DOHH2 (cell line): ENCODE results near the gene ANKRD26.

Source experiments
- H3F3A ChIP-seq: fragments of 200-600 bp; sonication (generic), shearing (Covaris generic); 2 replicates; pipeline ENCODE4 v1.6.0; 2016; ENCODE audit warnings: antibody characterized with exemption, mild to moderate bottlenecking; ENCODE audit not compliant: control insufficient read depth, insufficient read depth
- H3K27ac ChIP-seq: fragments of 200-600 bp; sonication (generic); 2 replicates; pipeline ENCODE4 v1.5.1; 2014; ENCODE audit warnings: low read depth, mild to moderate bottlenecking, low read length, moderate library complexity
- H3K27me3 ChIP-seq: fragments of 200-600 bp; sonication (generic); 2 replicates; pipeline ENCODE4 v1.6.1; 2014; ENCODE audit warnings: mild to moderate bottlenecking, low read length, mixed read lengths; ENCODE audit not compliant: control insufficient read depth
- H3K36me3 ChIP-seq: fragments of 200-600 bp; sonication (generic); 2 replicates; pipeline ENCODE4 v1.6.1; 2014; ENCODE audit warnings: mild to moderate bottlenecking, low read length, moderate library complexity, mixed read lengths; ENCODE audit not compliant: control insufficient read depth
- H3K4me1 ChIP-seq: fragments of 200-600 bp; sonication (generic); 2 replicates; pipeline ENCODE4 v1.6.1; 2014; ENCODE audit warnings: mild to moderate bottlenecking, low read length, mixed read lengths; ENCODE audit not compliant: control insufficient read depth
- H3K4me2 ChIP-seq: fragments of 200-600 bp; sonication (generic); 2 replicates; pipeline ENCODE4 v1.6.0; 2014; ENCODE audit warnings: mild to moderate bottlenecking, low read length, moderate library complexity
- H3K4me3 ChIP-seq: fragments of 200-600 bp; sonication (generic); 2 replicates; pipeline ENCODE4 v1.5.1; 2014; ENCODE audit warnings: mild to moderate bottlenecking, low read length, mixed read lengths
- H3K79me2 ChIP-seq: fragments of 200-600 bp; sonication (generic); 2 replicates; pipeline ENCODE4 v1.6.1; 2014; ENCODE audit warnings: mild to moderate bottlenecking, low read length, mixed read lengths; ENCODE audit not compliant: control insufficient read depth
- H3K9me2 ChIP-seq: fragments of 200-600 bp; sonication (generic); replicated peaks from 2 replicates; pipeline ENCODE4 v1.6.1; 2014; ENCODE audit warnings: mild to moderate bottlenecking, low read length, mixed read lengths; ENCODE audit not compliant: control insufficient read depth
- H3K9me3 ChIP-seq: fragments of 200-600 bp; sonication (generic); 2 replicates; pipeline ENCODE4 v1.6.1; 2014; ENCODE audit warnings: antibody characterized with exemption, low read length, mixed read lengths; ENCODE audit not compliant: control insufficient read depth, insufficient read depth
- H4K20me1 ChIP-seq: fragments of 200-600 bp; sonication (generic); 2 replicates; pipeline ENCODE4 v1.6.0; 2014; ENCODE audit warnings: low read depth, mild to moderate bottlenecking, antibody characterized with exemption, low read length, moderate library complexity; ENCODE audit not compliant: control insufficient read depth, insufficient read depth
- CTCF ChIP-seq: fragments of 200-600 bp; sonication (generic); IDR thresholded peaks from one replicate; pipeline ENCODE4 v1.5.1; 2014; ENCODE audit warnings: antibody characterized with exemption, mild to moderate bottlenecking, low read depth, low read length; ENCODE audit not compliant: poor library complexity, severe bottlenecking
- EZH2phosphoT487 ChIP-seq: fragments of 200-600 bp; sonication (generic); IDR thresholded peaks from 2 replicates; pipeline ENCODE4 v1.6.1; 2017; ENCODE audit warnings: borderline replicate concordance, mild to moderate bottlenecking, antibody characterized with exemption, low read length, moderate library complexity, mixed read lengths

Gene ANKRD26

DNA sequence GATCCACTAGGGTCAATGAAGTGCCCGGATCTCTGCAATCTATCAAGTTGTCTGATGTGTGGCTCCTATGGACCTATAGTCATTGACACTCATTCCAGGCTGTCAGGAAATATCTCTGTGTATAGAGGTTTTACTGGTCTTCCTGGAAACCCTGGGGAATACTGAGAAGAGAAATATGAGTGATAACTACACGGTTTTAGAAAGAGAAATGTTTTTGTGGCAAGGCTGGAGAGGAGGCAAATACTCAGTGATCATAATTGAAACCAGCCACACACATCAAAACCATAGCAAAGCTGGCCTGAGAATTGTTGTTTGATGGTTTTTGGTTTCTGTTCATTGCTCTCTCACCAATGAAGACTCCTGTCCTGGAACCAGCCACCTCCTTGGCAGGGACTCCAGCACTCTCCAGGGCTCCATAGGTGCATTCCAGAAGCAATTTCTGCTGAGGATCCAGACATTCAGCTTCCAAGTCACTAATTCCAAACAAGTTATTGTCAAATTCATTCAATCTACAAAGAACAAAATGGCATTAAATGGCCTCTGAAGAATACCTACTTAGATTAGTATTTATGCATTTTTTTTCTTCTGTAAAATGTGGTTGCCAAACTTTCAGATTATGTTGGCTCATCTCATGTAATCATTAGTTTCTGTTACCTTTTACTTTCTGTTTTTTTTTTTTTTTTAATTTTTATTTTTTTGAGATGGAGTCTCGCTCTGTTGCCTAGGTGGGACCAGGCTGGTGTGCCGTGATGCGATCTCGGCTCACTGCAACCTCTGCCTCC lies 131.0 kb downstream of the ANKRD26 start:
- Histone ChIP-seq H3K9me2 (no peaks in the 10 kb centered on the region), H3K4me3 (no peak overlapping the region), H4K20me1 (no peaks in the 10 kb centered on the region), H3K27ac (no peak overlapping the region), H3K4me1 (peaks cover 5% of the 10 kb centered on the region), H3K36me3 (no peaks in the 10 kb centered on the region), H3F3A (no peaks in the 10 kb centered on the region), H3K27me3 (no peaks in the 10 kb centered on the region), H3K79me2 (no peaks in the 10 kb centered on the region), H3K4me2 (no peak overlapping the region), H3K9me3 (no peaks in the 10 kb centered on the region)
- TF ChIP-seq CTCF (no peak), EZH2phosphoT487 (no peak)

- Histone ChIP-seq H3K9me2 (no peaks in the 10 kb centered on the region), H3K9me3 (no peaks in the 10 kb centered on the region), H3K4me3 (no peak overlapping the region), H3F3A (no peaks in the 10 kb centered on the region), H3K4me1 (no peaks in the 10 kb centered on the region), H3K27me3 (no peaks in the 10 kb centered on the region), H3K79me2 (no peaks in the 10 kb centered on the region), H3K4me2 (no peak overlapping the region), H3K36me3 (no peaks in the 10 kb centered on the region), H4K20me1 (no peaks in the 10 kb centered on the region), H3K27ac (no peak overlapping the region)
- TF ChIP-seq CTCF: no peak
- no peak for TF ChIP-seq EZH2phosphoT487
These were observed 137.5 kb downstream of the ANKRD26 start for GRCh38 chr10:26962835-26963234.

DNA sequence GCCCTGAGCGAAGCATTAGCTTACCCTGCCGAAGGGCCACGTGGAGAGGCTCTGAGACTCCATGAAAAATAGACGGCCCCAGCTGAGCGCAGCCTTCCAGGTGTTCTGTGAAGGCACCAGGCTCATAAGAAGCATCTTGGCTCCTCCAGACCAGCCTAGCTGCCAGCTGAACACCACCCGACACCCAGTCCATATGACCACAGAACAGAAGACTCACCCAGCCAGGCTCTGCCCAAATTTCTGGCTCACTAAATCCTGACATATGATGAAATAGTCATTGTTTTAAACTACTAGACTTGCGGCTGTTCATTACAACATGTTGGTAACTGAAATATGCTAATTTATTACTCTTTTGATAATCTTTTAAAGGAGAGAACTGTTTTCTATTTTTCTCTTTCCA lies 140.0 kb downstream of the ANKRD26 start:
- H3F3A ChIP-seq: no peaks in the 10 kb centered on the region
- H3K36me3 ChIP-seq: no peaks in the 10 kb centered on the region
- TF ChIP-seq EZH2phosphoT487 (no peak), CTCF (no peak)
- no peaks in the 10 kb centered on the region for H3K9me2 ChIP-seq
- H3K27ac ChIP-seq: no peak overlapping the region
- H3K79me2 ChIP-seq: no peaks in the 10 kb centered on the region
- no peaks in the 10 kb centered on the region for H3K4me1 ChIP-seq
- H3K27me3 ChIP-seq: no peaks in the 10 kb centered on the region
- H3K9me3 ChIP-seq: no peaks in the 10 kb centered on the region
- no peaks in the 10 kb centered on the region for H4K20me1 ChIP-seq
- no peak overlapping the region for H3K4me3 ChIP-seq
- H3K4me2 ChIP-seq: no peak overlapping the region
